Gastroesophageal sphincter (tissue), 3 donors: ENCODE results near the gene SOX21.

Experiments used
- CTCF ChIP-seq, 4 experiments: fragments of 200-600 bp in 2 of 4; fragments of 450-650 bp in 2 of 4; sonication (generic) in 1 of 4; IDR thresholded peaks; one replicate each; pipeline ENCODE4 v1.5.1; 2017 to 2019; ENCODE audit warnings: antibody characterized with exemption in 4 of 4, mild to moderate bottlenecking in 2 of 4, moderate library complexity in 2 of 4
- POLR2AphosphoS5 ChIP-seq: sonication (generic); formaldehyde crosslinking; IDR thresholded peaks from one replicate; pipeline ENCODE4 v1.6.1; 2017; ENCODE audit warnings: antibody characterized with exemption

- TF ChIP-seq CTCF (IDR thresholded peaks at IDR 0.05) (no peak), POLR2AphosphoS5 (no peak)
Observed at GRCh38 chr13:94726425-94726824, 14.1 kb upstream of the SOX21 start.
